Measurements from ENCODE around the gene POLDIP2. TPM values are rescaled to one million over a fixed set of nuclear protein-coding genes. Genes with fewer than 3 reads are reported as not detected.

Gene POLDIP2
- total and polyA plus RNA-seq, 2 of the 13 experiments (the other 11 are each of a cell fraction or from before 2014, with no cell fraction given) = 85.9 to 114 TPM

GRCh38 chr17:28367641-28368305 is 10.4 kb upstream of the POLDIP2 start:
- intact Hi-C loops (cut with micrococcal nuclease; ENCODE audit: unreplicated experiment) (no loop called here), in situ Hi-C loops (cut with HindIII; ENCODE audit: extremely low pct_ligation_motif_present, low pct_unique_long_range_greater_than_20kb) (no loop called here)
- H3K27me3 ChIP-seq (ENCODE audit: control insufficient read depth in 1 of 2, insufficient read depth in 2 of 2, low read length in 2 of 2) = no peaks in the 10 kb centered on the region
- H3K9ac ChIP-seq (ENCODE audit: insufficient read depth, low read depth, low read length) = 0 out of 2 replicates have a peak overlapping the region, but pooled peaks have one; percentile 24
- H3K4me2 ChIP-seq (ENCODE audit: low read depth, low read length) = peak overlapping the region; percentile 96
- peaks cover 2 to 14% of the 10 kb centered on the region in 2 experiments; a peak in 4 of 5 replicates for H3K36me3 ChIP-seq (replicated peaks in 1 of 2; ENCODE audit: control insufficient read depth in 1 of 2, insufficient read depth in 2 of 2, low read length in 2 of 2)
- no peaks in the 10 kb centered on the region for H3K9me3 ChIP-seq (ENCODE audit: low read length)
- FAIRE-seq (no peak), DNase-seq (ENCODE audit: low spot score) (no peak), ATAC-seq (no peak)
- peaks cover 52% of the 10 kb centered on the region for H3K4me1 ChIP-seq (ENCODE audit: insufficient read depth, low read length)
- H4K20me1 ChIP-seq (ENCODE audit: insufficient read depth, low read length) = no peaks in the 10 kb centered on the region
- peaks cover 7% of the 10 kb centered on the region for H3K79me2 ChIP-seq (ENCODE audit: insufficient read depth, low read length)
- WGBS (ENCODE audit: low lambda C conversion rate) = 80% methylated on average over 19 of the region's 21 CpGs
- H3K4me3 ChIP-seq (replicated peaks in 1 of 3; ENCODE audit: insufficient read depth in 1 of 3, low read depth in 2 of 3, low read length in 3 of 3) = peak overlapping the region in 1 of 3 experiments; percentile 77; a peak in 1 of 6 replicates
- BruUV-seq (replicated peaks) = no TSS peak
- CTCF ChIA-PET (ENCODE audit: low intra/inter-chr PET ratio, low total read pairs) = no interaction called here
- H3K27ac ChIP-seq (ENCODE audit: extremely low read length, insufficient read depth, low read length) = peak overlapping the region; percentile 92
- no peak overlapping the region for H2AFZ ChIP-seq (ENCODE audit: low read length)
- POLR2A ChIA-PET = interaction anchor here (0.5 to 8.3 kb wide), 17 partner anchors 11 to 113 kb away, joined by 3 to 183 read pairs (median 6); partner anchors contain the start of genes IFT20, POLDIP2, SLC46A1 and TMEM97
- TF ChIP-seq MAF1 (CRISPR knock-in tag; IDR thresholded peaks at IDR 0.05; ENCODE audit: borderline replicate concordance) (no peak), CHD4 (IDR thresholded peaks at IDR 0.05; ENCODE audit: borderline replicate concordance, low read length) (0 out of 2 replicates have a peak, but pooled peaks have one; percentile 9), AHDC1 (CRISPR knock-in tag; IDR thresholded peaks at IDR 0.05; ENCODE audit: borderline replicate concordance) (0 out of 2 replicates have a peak, but pooled peaks have one; percentile 4), AKAP8 (CRISPR knock-in tag; IDR thresholded peaks at IDR 0.05) (peak; percentile 67; the same call in 1 of the 2 replicates), HNRNPL (IDR thresholded peaks at IDR 0.05; ENCODE audit: low read depth, low read length) (peak; percentile 61; the same call in 1 of the 2 replicates), BRD4 (CRISPR knock-in tag; IDR thresholded peaks at IDR 0.05) (0 out of 2 replicates have a peak, but pooled peaks have one; percentile 13), ZNF768 (CRISPR knock-in tag; IDR thresholded peaks at IDR 0.05) (peak; percentile 40; the same call in 1 of the 2 replicates), FIP1L1 (IDR thresholded peaks at IDR 0.05; ENCODE audit: borderline replicate concordance, insufficient read depth, low read depth, low read length) (no peak), MYC (CRISPR knock-in tag; IDR thresholded peaks at IDR 0.05; ENCODE audit: borderline replicate concordance) (peak; percentile 18; the same call in 1 of the 2 replicates), IRF9 (CRISPR knock-in tag; IDR thresholded peaks at IDR 0.05; ENCODE audit: borderline replicate concordance) (0 out of 2 replicates have a peak, but pooled peaks have one; percentile 39), IRX3 (CRISPR knock-in tag; IDR thresholded peaks at IDR 0.05; ENCODE audit: borderline replicate concordance, low read depth) (0 out of 2 replicates have a peak, but pooled peaks have one; percentile 19), ZNF3 (CRISPR knock-in tag; IDR thresholded peaks at IDR 0.05) (no peak), NFIB (CRISPR knock-in tag; IDR thresholded peaks at IDR 0.05; ENCODE audit: borderline replicate concordance) (no peak), RBM39 (IDR thresholded peaks at IDR 0.05; ENCODE audit: low read depth, low read length, poor library complexity, severe bottlenecking) (peak; percentile 36), BORCS8-MEF2B (CRISPR knock-in tag; IDR thresholded peaks at IDR 0.05) (0 out of 2 replicates have a peak, but pooled peaks have one; percentile 74), ZNF556 (CRISPR knock-in tag; IDR thresholded peaks at IDR 0.05; ENCODE audit: borderline replicate concordance) (0 out of 2 replicates have a peak, but pooled peaks have one; percentile 13), SRSF1 (optimal IDR thresholded peaks at IDR 0.05; ENCODE audit: low read depth, low read length) (peak; percentile 10)
